Mesenchymal stem cell (in vitro differentiated cells and primary cell): ENCODE measurements around the gene PTPN13. TPM values are rescaled to one million over a fixed set of nuclear protein-coding genes. Genes with fewer than 3 reads are reported as not detected.

Source experiments
- DNase-seq: peaks from one replicate; pipeline ENCODE4 v3.0.0-alpha.2; 2013
- H2AFZ ChIP-seq: one replicate; pipeline ENCODE4 v1.6.1; 2013; ENCODE audit warnings: low read depth, mild to moderate bottlenecking, control low read depth, inconsistent platforms, low read length, moderate library complexity
- H2AK5ac ChIP-seq: 2 replicates; pipeline ENCODE4 v1.6.1; 2013; ENCODE audit warnings: low read length, moderate library complexity, mild to moderate bottlenecking, inconsistent platforms; ENCODE audit not compliant: severe bottlenecking
- H2BK120ac ChIP-seq: one replicate; pipeline ENCODE4 v1.6.1; 2013; ENCODE audit warnings: low read depth, mild to moderate bottlenecking, inconsistent platforms, low read length, moderate library complexity
- H2BK12ac ChIP-seq, 2 experiments: one replicate each; pipeline ENCODE4 v1.6.1; 2013; ENCODE audit warnings: inconsistent platforms in 2 of 2, low read length in 2 of 2, mild to moderate bottlenecking in 2 of 2, moderate library complexity in 2 of 2, control low read depth in 1 of 2
- H2BK15ac ChIP-seq: one replicate; pipeline ENCODE4 v1.6.1; 2013; ENCODE audit warnings: mild to moderate bottlenecking, low read depth, inconsistent platforms; ENCODE audit not compliant: poor library complexity, severe bottlenecking
- H2BK5ac ChIP-seq: 2 replicates; pipeline ENCODE4 v1.6.1; 2013; ENCODE audit warnings: low read depth, mild to moderate bottlenecking, low read length, control low read depth, inconsistent platforms; ENCODE audit not compliant: poor library complexity, severe bottlenecking
- H3K14ac ChIP-seq, 2 experiments: one replicate each; pipeline ENCODE4 v1.6.1; 2013; ENCODE audit warnings: inconsistent platforms in 2 of 2, low read length in 2 of 2, control low read depth in 1 of 2, mild to moderate bottlenecking in 1 of 2, moderate library complexity in 1 of 2
- H3K18ac ChIP-seq, 2 experiments: one replicate each; pipeline ENCODE4 v1.6.1; 2013; ENCODE audit warnings: inconsistent platforms in 2 of 2, low read length in 2 of 2, control low read depth in 1 of 2, low read depth in 1 of 2, mild to moderate bottlenecking in 1 of 2
- H3K23ac ChIP-seq, 2 experiments: one replicate each; pipeline ENCODE4 v1.6.1; 2013; ENCODE audit warnings: inconsistent platforms in 2 of 2, low read length in 2 of 2, mild to moderate bottlenecking in 2 of 2, moderate library complexity in 2 of 2, control low read depth in 1 of 2
- H3K27ac ChIP-seq: 2 replicates; pipeline ENCODE4 v1.5.1; 2013; ENCODE audit warnings: mild to moderate bottlenecking, moderate library complexity, low read length, control low read depth, inconsistent platforms; ENCODE audit not compliant: poor library complexity, severe bottlenecking
- H3K27me3 ChIP-seq, 2 experiments: 2 replicates each; pipeline versions ENCODE4 v1.6.1 to v1.7.0; 2013; ENCODE audit warnings: low read length in 2 of 2, mild to moderate bottlenecking in 2 of 2, moderate library complexity in 2 of 2, control low read depth in 1 of 2, inconsistent platforms in 1 of 2; ENCODE audit not compliant: control insufficient read depth in 1 of 2, insufficient read depth in 1 of 2
- H3K36me3 ChIP-seq, 2 experiments: 2 replicates each; pipeline versions ENCODE4 v1.6.1 to v1.7.0; 2013; ENCODE audit warnings: low read length in 2 of 2, control low read depth in 1 of 2, inconsistent platforms in 1 of 2, low read depth in 1 of 2, mild to moderate bottlenecking in 1 of 2; ENCODE audit not compliant: insufficient read depth in 2 of 2, control insufficient read depth in 1 of 2
- H3K4ac ChIP-seq, 2 experiments: one replicate each; pipeline ENCODE4 v1.6.1; 2013; ENCODE audit warnings: inconsistent platforms in 2 of 2, low read length in 2 of 2, mild to moderate bottlenecking in 2 of 2, moderate library complexity in 2 of 2, control low read depth in 1 of 2, low read depth in 1 of 2
- H3K4me1 ChIP-seq: 2 replicates; pipeline ENCODE4 v1.6.1; 2013; ENCODE audit warnings: low read depth, low read length, control low read depth; ENCODE audit not compliant: control insufficient read depth, insufficient read depth
- H3K4me2 ChIP-seq: 2 replicates; pipeline ENCODE4 v1.6.1; 2013; ENCODE audit warnings: low read length, mild to moderate bottlenecking, inconsistent platforms; ENCODE audit not compliant: poor library complexity, severe bottlenecking
- H3K4me3 ChIP-seq, 2 experiments: 2 replicates each; pipeline versions ENCODE4 v1.5.1 to v1.7.0; 2013; ENCODE audit warnings: low read length in 2 of 2, mild to moderate bottlenecking in 2 of 2, control low read depth in 1 of 2, low read depth in 1 of 2; ENCODE audit not compliant: insufficient read depth in 1 of 2
- H3K79me1 ChIP-seq: replicated peaks from 2 replicates; pipeline ENCODE4 v1.6.1; 2013; ENCODE audit warnings: mild to moderate bottlenecking, control low read depth, low read length, inconsistent platforms; ENCODE audit not compliant: poor library complexity, severe bottlenecking
- H3K9ac ChIP-seq: 2 replicates; pipeline ENCODE4 v1.7.0; 2013; ENCODE audit warnings: mild to moderate bottlenecking, low read length, moderate library complexity
- H3K9me3 ChIP-seq: 2 replicates; pipeline ENCODE4 v1.7.0; 2013; ENCODE audit warnings: mild to moderate bottlenecking, low read length; ENCODE audit not compliant: control insufficient read depth
- H4K8ac ChIP-seq: one replicate; pipeline ENCODE4 v1.6.1; 2013; ENCODE audit warnings: inconsistent platforms, mild to moderate bottlenecking, low read length, moderate library complexity
- H4K91ac ChIP-seq: one replicate; pipeline ENCODE4 v1.6.1; 2013; ENCODE audit warnings: mild to moderate bottlenecking, low read length, inconsistent platforms
- WGBS: methylation state at CpG from one replicate; pipeline ENCODE4 v1.1.7; 2013; ENCODE audit warnings: mixed read lengths; 5-methylcytosine and 5-hydroxymethylcytosine counted together
- polyA plus RNA-seq, 2 experiments: library from polyadenylated mRNA; stranded (reverse); fragments of 200-250 nt; gene quantifications; one replicate each; pipeline ENCODE4 v1.2.3, GENCODE V29; 2013

The PTPN13 gene
- 19.4 TPM for polyA plus RNA-seq (2013, experiment 1 of 2)
- 19.1 TPM for polyA plus RNA-seq (2013, experiment 2 of 2)

GRCh38 chr4:86593688-86594558 lies at the start of gene PTPN13:
TSS of gene PTPN13 (plus strand) at chr4:86594315. CDS start at chr4:86635257, 40,942 bp downstream.
- Histone ChIP-seq H2BK15ac (peak within 1 kb of the TSS; percentile 77), H3K79me1 (peaks cover 1% of the 10 kb centered on the region), H4K91ac (peak within 1 kb of the TSS; percentile 47), H4K8ac (peak within 1 kb of the TSS; percentile 72), H2AK5ac (peak within 1 kb of the TSS; percentile 81), H3K14ac (peak within 1 kb of the TSS in 1 of 2 experiments; percentile 98), H2BK12ac (peak within 1 kb of the TSS; percentile 42 to 95), H2BK5ac (peak within 1 kb of the TSS; percentile 90), H3K9me3 (no peaks in the 10 kb centered on the region), H3K23ac (peak within 1 kb of the TSS in 1 of 2 experiments; percentile 97), H3K18ac (peak within 1 kb of the TSS; percentile 59 to 98), H2AFZ (peak within 1 kb of the TSS; percentile 49), H3K4me3 (peak within 1 kb of the TSS; percentile 89 to 93), H3K36me3 (no peaks in the 10 kb centered on the region), H3K4me2 (peak within 1 kb of the TSS; percentile 75), H2BK120ac (peak within 1 kb of the TSS; percentile 49), H3K4ac (peak within 1 kb of the TSS; percentile 61 to 71), H3K27me3 (no peaks in the 10 kb centered on the region), H3K9ac (peak within 1 kb of the TSS; percentile 93), H3K27ac (peak within 1 kb of the TSS; percentile 93), H3K4me1 (peaks cover 7% of the 10 kb centered on the region)
- WGBS: 2% methylated on average over 28 of the region's 60 CpGs
- DNase-seq: peak; percentile 99

DNA sequence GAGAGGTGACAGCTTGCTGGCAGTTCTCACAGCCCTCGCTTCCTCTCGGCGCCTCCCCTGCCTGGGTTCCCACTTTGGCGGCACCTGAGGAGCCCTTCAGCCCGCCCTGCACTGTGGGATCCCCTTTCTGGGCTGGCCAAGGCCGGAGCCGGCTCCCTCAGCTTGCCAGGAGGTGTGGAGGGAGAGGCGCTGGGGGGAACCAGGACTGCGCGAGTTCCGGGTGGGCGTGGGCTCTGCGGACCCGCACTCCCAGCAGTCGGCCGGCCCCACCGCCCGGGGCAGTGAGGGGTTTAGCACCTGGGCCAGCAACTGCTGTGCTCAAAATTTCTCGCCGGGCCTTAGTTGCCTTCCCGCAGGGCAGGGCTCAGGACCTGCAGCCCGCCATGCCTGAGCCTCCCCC lies 47.0 kb upstream of the PTPN13 start:
- H3K18ac ChIP-seq: no peak overlapping the region
- H3K23ac ChIP-seq: no peak overlapping the region
- H3K9ac ChIP-seq: no peak overlapping the region
- no peak overlapping the region for H3K27ac ChIP-seq
- H3K79me1 ChIP-seq: peaks cover 2% of the 10 kb centered on the region
- WGBS: 99% methylated on average over 21 of the region's 22 CpGs
- H3K4me1 ChIP-seq: peaks cover 4% of the 10 kb centered on the region
- H3K14ac ChIP-seq: no peak overlapping the region
- no peak overlapping the region for H3K4ac ChIP-seq
- H2BK15ac ChIP-seq: no peak overlapping the region
- H2BK120ac ChIP-seq: no peak overlapping the region
- DNase-seq: no peak
- no peak overlapping the region for H3K4me2 ChIP-seq
- H4K8ac ChIP-seq: no peak overlapping the region
- no peak overlapping the region for H2BK5ac ChIP-seq
- no peak overlapping the region for H2BK12ac ChIP-seq
- H3K9me3 ChIP-seq: no peaks in the 10 kb centered on the region
- peaks cover 0 to 5% of the 10 kb centered on the region in 2 experiments for H3K27me3 ChIP-seq
- H4K91ac ChIP-seq: no peak overlapping the region
- no peak overlapping the region for H2AFZ ChIP-seq
- H2AK5ac ChIP-seq: no peak overlapping the region
- H3K4me3 ChIP-seq: no peak overlapping the region
- peaks cover 0 to 10% of the 10 kb centered on the region in 2 experiments for H3K36me3 ChIP-seq

DNA sequence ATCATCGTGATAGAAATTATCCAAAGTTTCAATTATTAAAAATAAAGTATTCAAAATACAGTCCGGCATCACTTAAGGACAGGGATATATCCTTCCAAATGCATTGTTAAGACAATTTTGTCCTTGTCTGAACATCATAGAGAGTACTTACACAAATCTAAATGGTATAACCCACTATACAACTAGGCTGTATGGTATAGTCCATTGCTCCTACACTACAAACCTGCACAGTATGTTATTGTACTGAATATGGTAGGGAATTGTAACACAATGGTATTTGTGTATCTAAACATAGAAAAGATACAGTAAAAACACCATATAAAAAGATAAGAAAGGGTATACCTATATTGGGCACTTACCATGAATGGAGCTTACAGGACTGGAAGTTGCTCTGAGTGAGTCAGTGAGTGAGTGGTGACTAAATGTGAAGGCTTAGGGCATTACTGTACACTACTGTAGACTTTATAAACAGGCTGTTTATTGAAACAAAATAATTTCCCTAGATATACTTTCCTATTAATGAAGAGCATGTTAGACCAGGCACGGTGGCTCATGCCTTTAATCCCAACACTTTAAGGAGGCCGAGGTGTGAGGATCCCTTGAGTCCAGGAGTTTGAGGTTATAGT lies 44.8 kb upstream of the PTPN13 start:
- no peak overlapping the region for H2BK15ac ChIP-seq
- H3K9me3 ChIP-seq: no peaks in the 10 kb centered on the region
- H3K36me3 ChIP-seq: peaks cover 0 to 10% of the 10 kb centered on the region in 2 experiments
- no peak overlapping the region for H2BK5ac ChIP-seq
- no peak overlapping the region for H3K23ac ChIP-seq
- no peak overlapping the region for H3K4me3 ChIP-seq
- H3K27ac ChIP-seq: no peak overlapping the region
- peaks cover 5% of the 10 kb centered on the region for H3K79me1 ChIP-seq
- no peak overlapping the region for H3K18ac ChIP-seq
- DNase-seq: no peak
- 83% methylated on average over 2 of the region's 4 CpGs for WGBS
- H2AK5ac ChIP-seq: no peak overlapping the region
- no peak overlapping the region for H3K9ac ChIP-seq
- peaks cover 2% of the 10 kb centered on the region for H3K4me1 ChIP-seq
- H4K8ac ChIP-seq: no peak overlapping the region
- no peaks in the 10 kb centered on the region for H3K27me3 ChIP-seq
- H3K14ac ChIP-seq: no peak overlapping the region
- H2AFZ ChIP-seq: no peak overlapping the region
- H2BK12ac ChIP-seq: no peak overlapping the region
- no peak overlapping the region for H3K4me2 ChIP-seq
- H2BK120ac ChIP-seq: no peak overlapping the region
- H3K4ac ChIP-seq: no peak overlapping the region
- no peak overlapping the region for H4K91ac ChIP-seq

- no peak overlapping the region for H3K4me2 ChIP-seq
- no peak overlapping the region for H2AK5ac ChIP-seq
- H3K27me3 ChIP-seq: no peaks in the 10 kb centered on the region
- no peak overlapping the region for H3K4me3 ChIP-seq
- H3K18ac ChIP-seq: no peak overlapping the region
- H2AFZ ChIP-seq: no peak overlapping the region
- no peak overlapping the region for H3K4ac ChIP-seq
- no peak overlapping the region for H2BK12ac ChIP-seq
- no peak overlapping the region for H2BK15ac ChIP-seq
- no peak for DNase-seq
- H3K23ac ChIP-seq: no peak overlapping the region
- H2BK5ac ChIP-seq: no peak overlapping the region
- 100% methylated on average over 2 of the region's 2 CpGs for WGBS
- H4K8ac ChIP-seq: no peak overlapping the region
- no peak overlapping the region for H4K91ac ChIP-seq
- peaks cover 0 to 10% of the 10 kb centered on the region in 2 experiments for H3K36me3 ChIP-seq
- no peak overlapping the region for H2BK120ac ChIP-seq
- no peak overlapping the region for H3K27ac ChIP-seq
- peaks cover 5% of the 10 kb centered on the region for H3K79me1 ChIP-seq
- H3K9ac ChIP-seq: no peak overlapping the region
- H3K14ac ChIP-seq: no peak overlapping the region
- peaks cover 2% of the 10 kb centered on the region for H3K4me1 ChIP-seq
- no peaks in the 10 kb centered on the region for H3K9me3 ChIP-seq
Observed at GRCh38 chr4:86551387-86551786, 42.7 kb upstream of the PTPN13 start.
